Upper lobe of left lung (tissue), 4 donors: ENCODE measurements around the gene DDX50.

Experiments
- CTCF ChIP-seq, 6 experiments: fragments of 450-650 bp in 4 of 6; fragments of 200-600 bp in 2 of 6; sonication (generic) in 2 of 6; IDR thresholded peaks; one replicate each; pipeline ENCODE4 v1.5.1; 2016 to 2019; ENCODE audit warnings: antibody characterized with exemption in 6 of 6
- POLR2A ChIP-seq, 4 donors: fragments of 450-650 bp; IDR thresholded peaks; one replicate each; pipeline ENCODE4 v1.5.1; 2016 to 2017; ENCODE audit warnings: antibody characterized with exemption in 4 of 4, mild to moderate bottlenecking in 2 of 4
- POLR2AphosphoS5 ChIP-seq, 2 donors: sonication (generic); formaldehyde crosslinking; IDR thresholded peaks; one replicate each; pipeline ENCODE4 v1.5.1; 2017; ENCODE audit warnings: antibody characterized with exemption in 2 of 2

- TF ChIP-seq POLR2A (IDR thresholded peaks at IDR 0.05): no peak
- no peak for TF ChIP-seq POLR2AphosphoS5 (IDR thresholded peaks at IDR 0.05)
- TF ChIP-seq CTCF (IDR thresholded peaks at IDR 0.05): no peak
Measured at GRCh38 chr10:68879628-68880027, 21.5 kb upstream of the DDX50 start.
